Osteocyte (in vitro differentiated cells): Measurements from ENCODE around the gene LRFN2. TPM values are rescaled to one million over a fixed set of nuclear protein-coding genes. Genes with fewer than 3 reads are reported as not detected.

Source experiments
- DNase-seq: peaks from one replicate; pipeline ENCODE4 v3.0.0; 2021; ENCODE audit warnings: mixed read lengths; ENCODE audit not compliant: unreplicated experiment; ENCODE audit errors: extremely low spot score
- H3K27ac Mint-ChIP-seq: one replicate; pipeline ENCODE4 v1.8.0; 2021; ENCODE audit warnings: mild to moderate bottlenecking, mixed read lengths; ENCODE audit not compliant: unreplicated experiment
- H3K27me3 Mint-ChIP-seq: one replicate; pipeline ENCODE4 v1.8.0; 2021; ENCODE audit warnings: mixed read lengths; ENCODE audit not compliant: unreplicated experiment
- H3K36me3 Mint-ChIP-seq: one replicate; pipeline ENCODE4 v1.8.0; 2021; ENCODE audit warnings: mixed read lengths; ENCODE audit not compliant: unreplicated experiment
- H3K4me1 Mint-ChIP-seq: one replicate; pipeline ENCODE4 v1.8.0; 2021; ENCODE audit warnings: mixed read lengths; ENCODE audit not compliant: unreplicated experiment
- H3K4me3 Mint-ChIP-seq: one replicate; pipeline ENCODE4 v1.8.0; 2021; ENCODE audit warnings: mild to moderate bottlenecking, moderate library complexity, mixed read lengths; ENCODE audit not compliant: unreplicated experiment
- H3K9me3 Mint-ChIP-seq: one replicate; pipeline ENCODE4 v1.8.0; 2021; ENCODE audit warnings: mixed read lengths; ENCODE audit not compliant: unreplicated experiment
- CTCF ChIP-seq: fragments of 200-600 bp; sonication (generic); IDR thresholded peaks from 2 replicates; pipeline ENCODE4 v1.5.0; 2021; ENCODE audit warnings: antibody characterized with exemption, mild to moderate bottlenecking, moderate library complexity
- total RNA-seq: library from RNA; stranded (reverse); gene quantifications from 2 replicates; pipeline ENCODE4 v1.2.1, GENCODE V29; 2021

Gene LRFN2
- total RNA-seq, 1 donor from 2014 or later, result not detected

GRCh38 chr6:40585223-40585622 lies 1.9 kb downstream of the LRFN2 start:
- peaks cover 8% of the 10 kb centered on the region for H3K4me1 Mint-ChIP-seq
- no peak for DNase-seq
- H3K9me3 Mint-ChIP-seq, result no peaks in the 10 kb centered on the region
- peaks cover 36% of the 10 kb centered on the region for H3K27me3 Mint-ChIP-seq
- no peak overlapping the region for H3K4me3 Mint-ChIP-seq
- no peak overlapping the region for H3K27ac Mint-ChIP-seq
- H3K36me3 Mint-ChIP-seq, result no peaks in the 10 kb centered on the region
- no peak for TF ChIP-seq CTCF

GRCh38 chr6:40584741-40585140 lies 2.4 kb downstream of the LRFN2 start:
- no peaks in the 10 kb centered on the region for H3K36me3 Mint-ChIP-seq
- no peak overlapping the region for H3K27ac Mint-ChIP-seq
- no peak for DNase-seq
- H3K4me3 Mint-ChIP-seq, result no peak overlapping the region
- peaks cover 8% of the 10 kb centered on the region for H3K4me1 Mint-ChIP-seq
- no peak for TF ChIP-seq CTCF
- no peaks in the 10 kb centered on the region for H3K9me3 Mint-ChIP-seq
- peaks cover 36% of the 10 kb centered on the region for H3K27me3 Mint-ChIP-seq

GRCh38 chr6:40583709-40584108 lies 3.5 kb downstream of the LRFN2 start:
- no peak overlapping the region for H3K4me3 Mint-ChIP-seq
- H3K4me1 Mint-ChIP-seq, result peaks cover 8% of the 10 kb centered on the region
- no peak for DNase-seq
- no peaks in the 10 kb centered on the region for H3K36me3 Mint-ChIP-seq
- no peak for TF ChIP-seq CTCF
- H3K9me3 Mint-ChIP-seq, result no peaks in the 10 kb centered on the region
- H3K27ac Mint-ChIP-seq, result no peak overlapping the region
- peaks cover 32% of the 10 kb centered on the region for H3K27me3 Mint-ChIP-seq

GRCh38 chr6:40582892-40583291 lies 4.3 kb downstream of the LRFN2 start:
- H3K4me1 Mint-ChIP-seq, result peaks cover 8% of the 10 kb centered on the region
- TF ChIP-seq CTCF, result no peak
- no peak overlapping the region for H3K4me3 Mint-ChIP-seq
- H3K9me3 Mint-ChIP-seq, result no peaks in the 10 kb centered on the region
- no peaks in the 10 kb centered on the region for H3K36me3 Mint-ChIP-seq
- peaks cover 29% of the 10 kb centered on the region for H3K27me3 Mint-ChIP-seq
- no peak overlapping the region for H3K27ac Mint-ChIP-seq
- DNase-seq, result no peak

- Mint-ChIP-seq H3K9me3 (no peaks in the 10 kb centered on the region), H3K27me3 (peaks cover 2% of the 10 kb centered on the region), H3K4me3 (no peak overlapping the region), H3K36me3 (no peaks in the 10 kb centered on the region), H3K27ac (no peak overlapping the region), H3K4me1 (no peaks in the 10 kb centered on the region)
- DNase-seq, result no peak
- TF ChIP-seq CTCF, result no peak
These were observed 8.1 kb downstream of the LRFN2 start for GRCh38 chr6:40579101-40579500.
